HG03469 (cell line): Measurements from ENCODE around the gene ALLC.

Experiments used
- ATAC-seq: cut with Tn5 transposase; IDR thresholded peaks from one replicate; pipeline ENCODE4 v1.9.1; 2021; ENCODE audit warnings: mild to moderate bottlenecking, moderate library complexity, moderate number of reproducible peaks; ENCODE audit not compliant: unreplicated experiment

ALLC gene

DNA sequence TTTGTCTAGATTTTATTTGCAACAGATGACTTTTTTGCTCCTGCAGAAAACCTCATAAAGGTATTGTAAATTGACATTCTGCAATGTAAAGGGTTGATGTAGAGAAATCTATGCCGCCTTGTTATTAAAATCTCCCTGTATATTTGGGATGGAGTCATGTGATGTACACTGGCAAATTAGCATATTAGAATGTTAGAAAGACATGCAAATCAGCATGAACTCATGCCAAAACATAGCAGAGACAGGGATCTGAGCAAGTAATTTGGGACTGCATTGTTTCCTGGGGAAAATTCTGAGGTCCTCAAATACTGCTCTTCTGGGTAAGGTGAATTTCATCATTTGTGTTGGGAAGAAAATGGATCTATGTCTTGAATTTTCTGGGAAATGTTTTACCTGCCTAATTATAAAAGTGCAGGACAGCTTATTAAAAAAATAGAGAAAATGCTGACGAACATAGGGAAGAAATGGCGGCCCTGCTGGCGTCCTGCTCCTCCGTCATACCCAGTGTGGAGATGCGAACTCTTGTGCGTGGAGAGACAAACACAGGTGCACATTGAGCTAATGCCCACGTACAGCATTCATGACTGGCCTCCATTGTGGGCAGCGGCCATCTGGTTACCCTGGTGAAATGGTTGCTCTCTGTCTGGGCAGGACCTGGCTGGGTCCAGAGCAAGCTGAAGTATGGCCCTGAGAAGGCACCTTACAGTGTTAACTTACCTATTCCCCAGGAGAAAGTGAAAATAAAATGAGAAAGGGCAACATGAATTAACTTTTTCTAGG lies 16.3 kb downstream of the ALLC start:
- no peak for ATAC-seq

DNA sequence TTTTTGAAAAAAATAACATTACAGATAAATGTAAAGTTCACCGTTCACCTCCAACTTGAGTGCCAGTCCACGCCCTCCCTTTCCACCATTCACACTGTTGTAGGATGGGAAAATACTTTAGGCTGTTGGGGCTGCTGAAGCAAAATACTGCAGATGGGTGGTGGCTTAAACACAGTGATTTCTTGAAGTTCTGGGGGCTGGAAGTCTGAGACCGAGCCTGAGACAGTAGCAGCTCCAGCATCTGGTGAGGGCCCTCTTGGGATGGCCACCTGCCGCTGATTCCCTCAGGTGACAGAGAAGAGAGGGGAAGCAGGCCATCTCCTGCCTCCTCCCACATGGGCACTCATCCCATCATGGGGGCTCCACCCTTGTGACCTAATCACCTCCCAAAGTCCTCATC lies 17.7 kb downstream of the ALLC start:
- ATAC-seq, result no peak

DNA sequence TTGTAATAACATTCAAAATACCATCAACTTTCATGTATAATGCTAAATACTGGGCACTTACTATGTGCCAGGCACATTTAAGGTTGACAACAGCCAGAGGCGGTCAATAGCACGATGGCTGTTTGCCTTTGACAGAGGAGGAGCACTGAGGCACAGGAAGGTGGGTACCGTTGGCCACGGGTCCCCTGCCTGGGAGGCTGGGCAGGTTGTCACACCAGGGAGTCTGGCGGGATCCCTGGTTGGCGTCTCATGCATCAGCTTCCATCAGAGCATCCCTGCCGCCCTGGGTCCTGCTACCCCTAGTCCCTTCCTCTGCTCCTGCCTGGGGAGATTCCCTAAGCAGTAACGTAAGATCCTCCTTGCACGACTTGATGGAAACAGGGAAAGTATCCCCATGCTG lies 19.4 kb downstream of the ALLC start:
- no peak for ATAC-seq

GRCh38 chr2:3678212-3678611 lies 20.2 kb downstream of the ALLC start:
- no peak for ATAC-seq

GRCh38 chr2:3679180-3679579 lies 21.2 kb downstream of the ALLC start:
- no peak for ATAC-seq

GRCh38 chr2:3679616-3680393 lies 21.8 kb downstream of the ALLC start:
- no peak for ATAC-seq

DNA sequence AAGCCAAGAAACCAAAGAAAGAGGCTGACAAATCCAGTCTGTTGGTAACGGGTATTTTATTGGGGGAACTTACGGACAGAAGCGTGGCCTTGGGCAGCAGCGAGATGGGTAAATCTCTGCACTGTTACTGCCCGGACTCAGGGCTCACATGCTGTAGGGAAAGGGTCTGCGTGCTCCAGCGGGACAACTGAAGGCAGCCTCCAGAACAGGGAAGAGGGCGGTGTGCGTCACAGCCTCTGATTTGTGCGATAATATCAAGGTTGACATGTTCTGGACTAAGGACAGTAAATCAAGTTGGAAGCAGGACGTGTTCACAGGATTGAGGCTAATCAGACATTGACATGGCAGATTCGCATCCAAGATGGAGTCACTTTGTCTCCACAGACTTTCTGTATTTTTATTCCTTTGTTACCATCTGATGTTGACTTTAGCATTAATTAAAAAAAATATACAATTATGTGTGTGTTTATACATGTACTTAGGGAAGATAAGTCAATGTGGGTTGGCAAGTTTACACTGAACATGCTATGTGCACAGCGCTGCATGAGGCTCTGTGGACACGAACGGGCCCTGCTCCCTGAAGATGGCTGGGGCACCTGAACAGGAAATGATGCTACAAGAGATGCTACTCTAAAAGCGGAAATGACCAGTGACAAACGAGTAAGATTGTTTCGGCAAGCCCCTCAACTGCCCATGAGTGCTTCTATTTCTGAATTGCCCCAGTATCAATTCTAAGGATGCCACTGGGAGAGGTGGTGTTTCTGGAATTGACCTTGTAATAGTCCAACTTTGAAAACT lies 22.7 kb downstream of the ALLC start:
- no peak for ATAC-seq

DNA sequence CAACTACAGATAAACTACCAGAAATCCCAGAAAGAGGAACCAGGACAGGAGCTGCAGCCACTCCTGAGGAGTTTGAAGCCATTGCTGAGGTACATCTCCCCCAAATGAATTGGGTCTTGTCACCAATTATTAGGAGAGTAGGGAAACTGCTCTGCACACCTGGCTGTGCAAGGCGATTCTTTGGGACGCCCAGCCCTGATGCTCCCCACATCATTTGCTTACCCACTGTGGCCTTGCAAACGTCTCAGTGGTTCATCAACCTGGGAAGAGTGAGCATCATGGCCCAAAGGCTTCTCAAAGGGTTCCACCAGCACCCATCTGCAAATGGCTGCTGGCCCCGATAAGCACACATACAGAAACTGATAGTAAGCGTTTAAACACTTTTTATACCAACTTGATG lies 23.6 kb downstream of the ALLC start:
- no peak for ATAC-seq

- no peak for ATAC-seq
Measured at GRCh38 chr2:3682811-3683210, 24.8 kb downstream of the ALLC start.

- ATAC-seq, result no peak
Measured at GRCh38 chr2:3683748-3684454, 25.9 kb downstream of the ALLC start.

GRCh38 chr2:3689998-3690748 lies 32.2 kb downstream of the ALLC start:
- ATAC-seq, result no peak

DNA sequence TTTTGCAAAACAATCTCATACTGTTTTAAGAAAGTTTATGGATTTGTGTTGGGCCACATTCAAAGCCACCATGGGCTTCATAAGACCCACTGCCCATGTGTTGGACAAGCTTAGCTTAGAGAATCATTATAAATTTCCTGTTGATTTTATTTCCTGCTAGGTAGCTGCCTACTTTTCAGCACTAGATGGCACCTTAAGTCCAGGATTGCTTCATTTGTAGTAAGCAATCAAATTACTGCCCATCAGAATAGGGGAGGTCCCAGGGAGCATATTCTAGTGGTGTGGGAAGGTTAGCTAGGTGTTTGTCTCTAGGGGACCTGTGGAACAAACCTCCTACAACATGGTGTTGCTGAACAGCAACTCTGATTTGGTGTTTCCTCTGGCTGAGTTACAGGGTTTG lies 34.4 kb downstream of the ALLC start:
- no peak for ATAC-seq

GRCh38 chr2:3696545-3696944 lies 38.5 kb downstream of the ALLC start:
- no peak for ATAC-seq

DNA sequence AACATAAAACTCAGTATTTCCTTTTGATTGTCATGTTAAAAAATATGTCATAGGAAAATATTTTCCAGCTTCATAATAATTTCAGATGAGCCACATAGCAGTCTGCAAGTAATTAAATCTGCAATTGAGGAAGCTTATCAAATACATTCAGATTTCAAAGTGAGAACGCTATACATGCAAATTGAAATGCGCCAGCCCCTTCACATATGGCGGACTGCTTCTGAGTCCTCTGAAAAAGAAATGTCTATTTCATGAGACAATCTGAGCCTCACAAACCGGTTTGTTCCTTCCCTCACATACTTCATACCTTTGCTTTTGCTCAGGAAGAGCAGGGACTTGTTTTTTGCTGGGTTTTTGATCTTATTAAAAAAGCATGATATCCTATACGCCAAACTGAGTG lies 43.1 kb downstream of the ALLC start:
- ATAC-seq, result no peak

DNA sequence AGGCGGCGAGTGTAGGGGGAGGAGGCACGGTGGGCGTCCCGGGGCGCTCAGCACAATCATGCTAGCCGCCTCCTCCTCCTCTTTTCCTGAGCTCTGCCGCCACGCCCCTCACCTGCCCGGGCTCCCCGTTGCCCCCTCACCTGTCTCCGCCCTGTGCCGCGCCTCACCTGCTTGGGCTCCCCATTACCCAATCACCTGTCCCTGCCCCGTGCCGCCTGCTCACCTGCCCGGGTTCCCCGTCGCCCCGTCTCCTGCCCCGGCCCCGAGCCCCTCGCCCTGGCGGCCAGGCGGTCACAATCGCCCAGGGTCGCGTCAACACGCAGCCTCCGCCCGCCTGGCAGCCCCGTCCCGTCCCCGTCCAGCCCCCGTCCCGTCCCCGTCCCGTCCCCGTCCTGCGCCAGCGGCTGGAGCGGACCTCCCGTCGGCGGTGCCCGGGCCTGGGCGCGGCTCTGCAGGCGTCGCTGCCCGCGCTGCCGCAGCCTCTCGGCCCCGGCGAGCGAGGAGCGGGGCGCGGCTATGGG lies 45.3 kb downstream of the ALLC start, which contains the start of gene DCDC2C:
Gene DCDC2C, plus strand, starts transcription at position 340 of the 521 bp plus-strand sequence. Its CDS starts 177 bp downstream, at position 517.
- ATAC-seq, result no peak

GRCh38 chr2:3703757-3704355 lies 45.9 kb downstream of the ALLC start:
- no peak for ATAC-seq

DNA sequence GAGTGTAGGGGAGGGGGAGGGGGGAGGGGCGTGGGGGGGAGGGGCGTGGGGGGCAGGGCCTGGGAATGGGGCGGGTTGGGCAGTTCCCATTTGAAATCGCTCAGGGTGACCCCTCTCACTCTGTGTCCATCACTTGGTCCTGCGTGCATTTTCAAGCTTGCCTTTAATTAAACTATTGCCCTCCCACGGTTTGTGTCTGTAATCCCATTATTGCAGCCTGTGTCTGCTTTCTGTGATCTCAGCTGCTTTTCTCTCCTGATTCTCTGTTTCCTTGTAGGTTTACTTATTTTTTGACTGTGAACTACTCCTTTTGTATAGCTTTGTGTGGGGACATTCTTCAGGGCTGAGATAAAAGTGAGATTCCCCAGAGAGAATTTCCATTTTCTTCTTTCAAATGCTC lies 46.7 kb downstream of the ALLC start:
- ATAC-seq, result no peak

GRCh38 chr2:3705782-3706181 lies 47.8 kb downstream of the ALLC start:
- ATAC-seq, result no peak

DNA sequence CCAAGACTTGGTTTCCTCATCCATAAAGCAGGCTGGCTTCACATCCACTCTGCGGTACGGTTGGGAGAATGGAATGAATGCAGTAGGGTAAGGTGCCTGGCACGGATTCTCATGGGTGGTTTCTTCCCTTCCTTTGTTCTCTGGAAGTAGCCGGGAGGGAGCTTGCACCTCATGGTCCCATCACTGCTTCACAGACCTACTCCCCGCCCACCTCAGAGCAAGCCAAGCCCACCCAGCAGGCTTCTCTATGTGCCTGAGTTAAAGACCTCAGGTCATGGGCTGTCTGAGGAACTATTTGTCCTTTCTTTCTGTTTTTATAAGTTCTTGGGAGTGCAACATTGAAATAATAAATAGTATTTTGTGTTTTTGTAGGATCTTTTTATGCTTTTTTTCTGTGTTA lies 48.9 kb downstream of the ALLC start:
- ATAC-seq, result no peak
